ENCODE results near the gene RABGEF1. TPM values are rescaled to one million over a fixed set of nuclear protein-coding genes. Genes with fewer than 3 reads are reported as not detected.

RABGEF1 gene
- total and polyA plus RNA-seq, 2 of the 8 experiments (the other 6 are each of a cell fraction or from before 2014, with no cell fraction given): 10.2 to 18.0 TPM

DNA sequence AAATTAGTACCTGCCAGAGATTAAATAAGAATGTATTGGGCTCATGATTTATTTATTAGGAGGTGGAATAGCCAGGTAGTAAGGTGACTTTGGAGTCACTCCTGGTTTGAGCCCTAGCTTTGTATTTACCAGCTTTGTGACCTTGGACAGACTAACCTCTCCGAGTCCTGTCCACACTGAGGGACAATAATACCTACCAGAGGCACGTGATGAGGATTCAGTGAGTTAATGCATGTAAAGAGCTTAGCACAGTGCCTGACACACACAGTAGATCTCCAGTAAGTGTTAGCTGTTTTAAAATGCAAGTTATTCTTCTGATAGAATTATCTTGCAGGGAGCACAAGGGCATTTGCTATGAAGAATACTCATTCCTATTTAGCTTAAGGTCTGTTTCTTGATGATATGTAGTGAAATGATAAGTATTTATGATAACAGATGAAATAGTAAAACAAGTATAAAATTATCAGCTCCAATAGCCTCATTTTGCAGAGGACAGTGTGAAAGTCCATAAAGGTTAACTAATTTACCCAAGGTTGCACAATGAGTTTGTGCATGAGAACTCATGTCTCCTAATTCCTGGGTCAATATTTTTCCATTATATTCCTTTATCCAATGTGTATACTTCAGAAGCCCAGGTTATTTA, 36.4 kb downstream of the RABGEF1 start:
- H3K9me3 ChIP-seq (ENCODE audit: insufficient read depth in 2 of 2, low read depth in 1 of 2, low read length in 1 of 2): no peaks in the 10 kb centered on the region
- no peak for TF ChIP-seq SP2 (IDR thresholded peaks at IDR 0.05; ENCODE audit: low read length)
- TF ChIP-seq JUND (IDR thresholded peaks at IDR 0.05; ENCODE audit: low read length): no peak
- TF ChIP-seq SIRT6 (IDR thresholded peaks at IDR 0.05; ENCODE audit: low read length): no peak
- no peak for TF ChIP-seq ASH2L (IDR thresholded peaks at IDR 0.05; ENCODE audit: low read length)
- TF ChIP-seq SAP30 (IDR thresholded peaks at IDR 0.05; ENCODE audit: insufficient read depth, insufficient replicate concordance, low read length): no peak

More for the DNA sequence above, 36.4 kb downstream of the RABGEF1 start:
- WGBS, 2 experiments (ENCODE audit: extremely low coverage in 1 of 2, insufficient coverage in 1 of 2, insufficient read length in 1 of 2, insufficient replicate concordance in 2 of 2, low coverage in 1 of 2, low lambda C conversion rate in 2 of 2, missing lambda C conversion rate in 1 of 2): 94% methylated on average over 2 of the region's 2 CpGs; no CpG with 5 or more reads in 1 of the 2 experiments
- Histone ChIP-seq H2BK12ac (ENCODE audit: low read depth, low read length) (no peak overlapping the region), H3K14ac (ENCODE audit: insufficient read length) (no peak overlapping the region), H3K18ac (ENCODE audit: extremely low read depth, low read length) (no peak overlapping the region), H3K56ac (replicated peaks; ENCODE audit: insufficient read length, low read depth, low read length) (no peak overlapping the region), H3K23me2 (ENCODE audit: low read depth, low read length) (no peaks in the 10 kb centered on the region), H3K4ac (replicated peaks; ENCODE audit: insufficient read length, low read depth, low read length) (no peak overlapping the region), H3K9ac (replicated peaks in 1 of 4; ENCODE audit: extremely low read depth in 1 of 4, low read depth in 3 of 4, low read length in 3 of 4) (no peak overlapping the region; a peak in 1 of 7 replicates), H2BK15ac (ENCODE audit: low read length) (no peak overlapping the region), H4K5ac (ENCODE audit: insufficient read length, low read depth, low read length) (no peak overlapping the region), H2AFZ (ENCODE audit: low read length) (no peak overlapping the region), H4K8ac (ENCODE audit: extremely low read depth, insufficient read depth, low read length) (no peak overlapping the region), H3K27me3 (replicated peaks in 1 of 4; ENCODE audit: control insufficient read depth in 3 of 4, extremely low read depth in 1 of 4, insufficient read depth in 3 of 4, low read length in 3 of 4) (no peaks in the 10 kb centered on the region), H3K23ac (ENCODE audit: insufficient read length) (no peak overlapping the region), H3K79me2 (ENCODE audit: control insufficient read depth in 1 of 2, insufficient read depth in 2 of 2, low read length in 2 of 2) (peaks cover 0 to 4% of the 10 kb centered on the region in 2 experiments; a peak in 2 of 4 replicates), H3K36me3 (ENCODE audit: control insufficient read depth in 2 of 4, insufficient read depth in 4 of 4, low read length in 3 of 4) (peaks cover 0 to 35% (median 14%) of the 10 kb centered on the region in 4 experiments; a peak in 5 of 8 replicates), H3K27ac (ENCODE audit: low read depth, low read length) (no peak overlapping the region), H2BK120ac (replicated peaks; ENCODE audit: low read depth, low read length) (no peak overlapping the region), H2BK5ac (ENCODE audit: low read depth, low read length) (no peak overlapping the region), H3K79me1 (ENCODE audit: low read depth, low read length) (no peaks in the 10 kb centered on the region), H3K4me1 (replicated peaks in 1 of 4; ENCODE audit: control insufficient read depth in 3 of 4, insufficient read depth in 4 of 4, low read length in 3 of 4) (no peaks in the 10 kb centered on the region), H2BK20ac (ENCODE audit: low read length) (no peak overlapping the region), H4K20me1 (replicated peaks in 1 of 2; ENCODE audit: control insufficient read depth in 1 of 2, insufficient read depth in 2 of 2, low read length in 2 of 2) (peaks cover 0 to 1% of the 10 kb centered on the region in 2 experiments), H2AK5ac (ENCODE audit: low read depth, low read length) (no peak overlapping the region), H3K4me3 (ENCODE audit: extremely low read depth in 1 of 4, insufficient read depth in 2 of 4, low read depth in 3 of 4, low read length in 4 of 4) (no peak overlapping the region), H3K4me2 (ENCODE audit: insufficient read depth in 1 of 2, low read depth in 2 of 2, low read length in 2 of 2) (no peak overlapping the region), H4K91ac (replicated peaks; ENCODE audit: insufficient read length, low read length) (no peak overlapping the region)
- DNase-seq (ENCODE audit: low read depth in 1 of 2, low spot score in 2 of 2): no peak
- FAIRE-seq: no peak
- CTCF ChIA-PET (ENCODE audit: partially characterized antibody): interaction anchor here (0.7 to 1.6 kb wide), 8 partner anchors 9 to 256 kb away, joined by 3 to 7 read pairs (median 4); no protein-coding TSS in a partner anchor
- POLR2A ChIA-PET (ENCODE audit: partially characterized antibody): interaction anchor here (1.3 kb wide), 1 partner anchor 33 kb away, joined by 4 read pairs; no protein-coding TSS in a partner anchor
